HCT116 (cell line): Measurements from ENCODE around the gene TNFRSF17.

Experiments
- EGR1 ChIP-seq: IDR thresholded peaks from 2 replicates; pipeline ENCODE4 v1.6.1; 2012; ENCODE audit warnings: low read depth
- EZH2phosphoT487 ChIP-seq: fragments of 200-600 bp; IDR thresholded peaks from 2 replicates; pipeline ENCODE4 v1.6.1; 2018; ENCODE audit warnings: antibody characterized with exemption, borderline replicate concordance
- POLR2AphosphoS5 ChIP-seq: IDR thresholded peaks from 2 replicates; pipeline ENCODE4 v1.6.1; 2011; ENCODE audit warnings: mild to moderate bottlenecking, low read depth, low read length, moderate library complexity
- RAD21 ChIP-seq: IDR thresholded peaks from 2 replicates; pipeline ENCODE4 v1.6.1; 2012; ENCODE audit warnings: low read depth, mild to moderate bottlenecking
- SRF ChIP-seq: IDR thresholded peaks from 2 replicates; pipeline ENCODE4 v1.6.1; 2012; ENCODE audit warnings: low read depth
- YY1 ChIP-seq: IDR thresholded peaks from 2 replicates; pipeline ENCODE4 v1.6.1; 2011; ENCODE audit warnings: low read length, low read depth, moderate library complexity, mild to moderate bottlenecking; ENCODE audit not compliant: insufficient replicate concordance; ENCODE audit errors: extremely low read depth
- ZFX ChIP-seq: fragments of 450-650 bp; IDR thresholded peaks from 2 replicates; pipeline ENCODE4 v1.6.1; 2017
- TF ChIP-seq, protein P1 (sequence below), 3 experiments: fragments of 200-600 bp in 1 of 3; sonication (generic) in 1 of 3; IDR thresholded peaks in 2 of 3; conservative IDR thresholded peaks in 1 of 3; 2 replicates each; pipeline ENCODE4 v1.5.1; 2012 to 2017; ENCODE audit warnings: low read depth in 2 of 3, low read length in 2 of 3, antibody characterized with exemption in 1 of 3, borderline replicate concordance in 1 of 3, control low read depth in 1 of 3, mild to moderate bottlenecking in 1 of 3, mixed read lengths in 1 of 3, mixed run types in 1 of 3, moderate library complexity in 1 of 3; ENCODE audit not compliant: insufficient read depth in 1 of 3
- TF ChIP-seq, protein P2 (sequence below): IDR thresholded peaks from 2 replicates; pipeline ENCODE4 v1.6.1; 2012

DNA sequence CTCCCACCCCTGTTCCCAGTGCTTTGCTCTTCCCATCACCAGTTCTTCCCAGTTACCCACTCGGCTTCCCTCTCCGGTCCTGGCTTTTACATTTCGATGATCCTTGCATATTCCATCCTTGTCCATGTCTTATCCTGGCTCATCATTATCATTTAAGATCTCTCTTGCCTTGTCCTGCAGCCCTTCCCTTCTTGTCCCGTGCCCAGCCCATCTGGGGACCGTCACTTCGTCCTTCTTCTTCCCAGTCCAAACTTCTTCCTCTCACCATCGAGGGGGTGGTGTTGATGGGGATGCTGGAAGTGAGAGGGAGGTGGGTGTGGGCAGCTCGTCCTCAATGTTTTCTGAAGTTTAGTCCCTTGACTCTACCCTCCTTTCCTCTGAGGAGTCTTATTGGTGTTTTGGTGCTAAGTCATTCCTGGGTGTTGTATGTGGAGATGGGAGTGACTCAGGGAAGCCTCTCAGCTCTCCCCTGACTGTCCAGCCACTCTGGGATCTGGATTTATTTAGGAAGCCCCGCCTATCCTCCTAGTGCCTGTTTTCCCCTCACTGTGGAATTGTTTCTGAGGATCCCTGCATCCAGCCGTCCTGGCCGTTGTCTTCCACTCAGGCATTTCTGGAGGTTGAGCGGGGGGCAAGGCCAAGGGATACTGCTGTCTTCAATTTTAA lies 12.5 kb downstream of the TNFRSF17 start:
- no peak for TF ChIP-seq EZH2phosphoT487
- TF ChIP-seq ZFX: no peak
- no peak for TF ChIP-seq RAD21
- TF ChIP-seq, protein P1, sequence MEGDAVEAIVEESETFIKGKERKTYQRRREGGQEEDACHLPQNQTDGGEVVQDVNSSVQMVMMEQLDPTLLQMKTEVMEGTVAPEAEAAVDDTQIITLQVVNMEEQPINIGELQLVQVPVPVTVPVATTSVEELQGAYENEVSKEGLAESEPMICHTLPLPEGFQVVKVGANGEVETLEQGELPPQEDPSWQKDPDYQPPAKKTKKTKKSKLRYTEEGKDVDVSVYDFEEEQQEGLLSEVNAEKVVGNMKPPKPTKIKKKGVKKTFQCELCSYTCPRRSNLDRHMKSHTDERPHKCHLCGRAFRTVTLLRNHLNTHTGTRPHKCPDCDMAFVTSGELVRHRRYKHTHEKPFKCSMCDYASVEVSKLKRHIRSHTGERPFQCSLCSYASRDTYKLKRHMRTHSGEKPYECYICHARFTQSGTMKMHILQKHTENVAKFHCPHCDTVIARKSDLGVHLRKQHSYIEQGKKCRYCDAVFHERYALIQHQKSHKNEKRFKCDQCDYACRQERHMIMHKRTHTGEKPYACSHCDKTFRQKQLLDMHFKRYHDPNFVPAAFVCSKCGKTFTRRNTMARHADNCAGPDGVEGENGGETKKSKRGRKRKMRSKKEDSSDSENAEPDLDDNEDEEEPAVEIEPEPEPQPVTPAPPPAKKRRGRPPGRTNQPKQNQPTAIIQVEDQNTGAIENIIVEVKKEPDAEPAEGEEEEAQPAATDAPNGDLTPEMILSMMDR (IDR thresholded peaks at IDR 0.05 in 2 of 3, conservative IDR thresholded peaks at IDR 0.05 in 1 of 3; ENCODE audit: borderline replicate concordance in 1 of 3, insufficient read depth in 1 of 3, low read depth in 2 of 3, low read length in 2 of 3): no peak
- no peak for TF ChIP-seq EGR1
- TF ChIP-seq, protein P2, sequence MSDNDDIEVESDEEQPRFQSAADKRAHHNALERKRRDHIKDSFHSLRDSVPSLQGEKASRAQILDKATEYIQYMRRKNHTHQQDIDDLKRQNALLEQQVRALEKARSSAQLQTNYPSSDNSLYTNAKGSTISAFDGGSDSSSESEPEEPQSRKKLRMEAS: no peak
- TF ChIP-seq SRF: no peak
- no peak for TF ChIP-seq POLR2AphosphoS5
- no peak for TF ChIP-seq YY1
